ENCODE results near the gene APBB2. TPM values are rescaled to one million over a fixed set of nuclear protein-coding genes. Genes with fewer than 3 reads are reported as not detected.
"Not testable (repeated sequence)": the region's sequence is repeated elsewhere in the genome, so short reads cannot be mapped to it uniquely, and the experiment has no call there.

Gene APBB2
- total and polyA plus RNA-seq, 3 experiments from 2014 or later = 0.86 to 1.1 TPM; not detected in 1

DNA sequence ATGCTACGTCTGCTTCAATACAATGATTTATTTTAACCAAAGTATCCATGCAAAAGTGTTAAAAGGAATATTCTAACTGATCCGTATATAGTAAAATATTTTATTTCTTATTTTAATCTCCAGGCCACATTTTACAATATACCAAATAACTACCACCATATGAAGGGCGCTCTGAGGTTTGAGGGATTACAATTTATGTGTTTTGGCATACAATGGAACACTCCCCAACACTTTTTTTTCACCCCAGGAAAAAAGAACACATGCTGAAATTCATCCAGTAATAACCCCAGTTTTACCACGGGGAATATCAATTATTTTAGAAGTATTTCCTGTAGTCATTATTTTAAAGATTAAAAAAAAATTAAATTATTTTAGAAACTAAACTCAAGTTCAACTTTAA lies 65.4 kb downstream of the APBB2 start:
- no peak overlapping the region for H3K4me3 ChIP-seq (ENCODE audit: low read length)
- POLR2A ChIA-PET = no interaction called here
- H3K27me3 Mint-ChIP-seq = peaks cover 0 to 2% of the 10 kb centered on the region in 2 donors
- no peak for DNase-seq
- peaks cover 0 to 2% (median 0%) of the 10 kb centered on the region in 3 donors for H3K36me3 Mint-ChIP-seq
- no peak overlapping the region for H3K27ac Mint-ChIP-seq
- H3K27ac ChIP-seq (ENCODE audit: low read depth, low read length) = no peak overlapping the region
- no peaks in the 10 kb centered on the region for H3K36me3 ChIP-seq (ENCODE audit: insufficient read depth, low read length)
- no peaks in the 10 kb centered on the region for H3K27me3 ChIP-seq (ENCODE audit: insufficient read depth, low read length, poor library complexity, severe bottlenecking)
- no peaks in the 10 kb centered on the region for H3K4me1 ChIP-seq (ENCODE audit: insufficient read depth, low read length)
- H3K4me3 Mint-ChIP-seq = no peak overlapping the region
- H3K9me3 ChIP-seq (ENCODE audit: low read length) = no peaks in the 10 kb centered on the region
- CTCF ChIA-PET = no interaction called here
- no peaks in the 10 kb centered on the region for H3K4me1 Mint-ChIP-seq
- peaks cover 0 to 2% (median 0%) of the 10 kb centered on the region in 5 donors for H3K9me3 Mint-ChIP-seq

DNA sequence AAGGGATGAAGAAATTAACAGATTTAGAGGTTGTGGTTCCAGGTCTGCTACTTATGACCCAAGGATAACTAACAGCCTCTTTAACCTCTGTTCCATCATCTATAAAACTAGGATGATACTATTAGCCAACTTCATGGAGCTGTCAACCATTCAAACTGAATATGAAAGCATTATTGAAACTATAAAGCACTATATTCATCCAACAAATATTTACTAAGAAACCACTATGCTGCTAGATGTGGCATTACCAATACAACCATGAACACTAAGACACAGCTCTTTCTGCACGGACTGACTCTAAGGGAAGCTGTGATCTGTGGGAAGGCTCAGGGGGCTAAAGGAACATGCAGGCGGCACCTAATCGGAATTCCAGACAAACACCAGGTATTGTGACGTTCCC lies 66.0 kb downstream of the APBB2 start:
- no peak overlapping the region for H3K4me3 ChIP-seq (ENCODE audit: low read length)

DNA sequence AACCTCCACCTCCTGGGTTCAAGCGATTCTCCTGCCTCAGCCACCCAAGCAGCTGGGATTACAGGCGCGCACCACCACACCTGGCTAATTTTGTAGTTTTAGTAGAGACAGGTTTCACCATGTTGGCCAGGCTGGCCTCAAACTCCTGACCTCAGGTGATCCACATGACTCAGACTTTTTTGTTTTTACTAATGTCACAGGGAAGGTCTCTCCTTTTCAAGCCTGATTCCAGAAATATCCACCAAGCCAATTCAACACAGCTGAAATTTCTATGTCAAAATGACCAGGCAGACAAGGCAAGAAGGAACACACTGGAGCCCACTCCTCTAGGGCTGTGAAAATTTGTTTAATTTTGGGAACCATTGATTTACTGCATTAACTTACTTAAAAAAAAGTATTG lies 66.8 kb downstream of the APBB2 start:
- H3K27me3 ChIP-seq (ENCODE audit: insufficient read depth, low read length, poor library complexity, severe bottlenecking); H3K4me3 ChIP-seq (ENCODE audit: low read length); H3K4me3 Mint-ChIP-seq; H3K4me1 Mint-ChIP-seq; H3K36me3 ChIP-seq (ENCODE audit: insufficient read depth, low read length); H3K27ac Mint-ChIP-seq; H3K9me3 ChIP-seq (ENCODE audit: low read length); H3K27me3 Mint-ChIP-seq; H3K36me3 Mint-ChIP-seq; DNase-seq; H3K27ac ChIP-seq (ENCODE audit: low read depth, low read length); H3K9me3 Mint-ChIP-seq; POLR2A ChIA-PET; H3K4me1 ChIP-seq (ENCODE audit: insufficient read depth, low read length): not testable (repeated sequence)
- CTCF ChIA-PET = interaction anchor here (0.7 kb wide), 1 partner anchor 8 kb away, joined by 3 read pairs; no protein-coding TSS in a partner anchor

More for the DNA sequence above, 66.0 kb downstream of the APBB2 start:
- Histone ChIP-seq H3K27me3 (ENCODE audit: insufficient read depth, low read length, poor library complexity, severe bottlenecking) (no peaks in the 10 kb centered on the region), H3K9me3 (ENCODE audit: low read length) (no peaks in the 10 kb centered on the region), H3K27ac (ENCODE audit: low read depth, low read length) (no peak overlapping the region), H3K4me1 (ENCODE audit: insufficient read depth, low read length) (no peaks in the 10 kb centered on the region), H3K36me3 (ENCODE audit: insufficient read depth, low read length) (no peaks in the 10 kb centered on the region)
- no peak for DNase-seq
- ChIA-PET POLR2A (no interaction called here), CTCF (no interaction called here)
- Mint-ChIP-seq H3K27ac (no peak overlapping the region), H3K4me3 (no peak overlapping the region), H3K36me3 (peaks cover 0 to under 1% (median 0%) of the 10 kb centered on the region in 3 donors), H3K9me3 (peaks cover 0 to 2% (median 0%) of the 10 kb centered on the region in 5 donors), H3K27me3 (peaks cover 0 to 2% of the 10 kb centered on the region in 2 donors), H3K4me1 (no peaks in the 10 kb centered on the region)

DNA sequence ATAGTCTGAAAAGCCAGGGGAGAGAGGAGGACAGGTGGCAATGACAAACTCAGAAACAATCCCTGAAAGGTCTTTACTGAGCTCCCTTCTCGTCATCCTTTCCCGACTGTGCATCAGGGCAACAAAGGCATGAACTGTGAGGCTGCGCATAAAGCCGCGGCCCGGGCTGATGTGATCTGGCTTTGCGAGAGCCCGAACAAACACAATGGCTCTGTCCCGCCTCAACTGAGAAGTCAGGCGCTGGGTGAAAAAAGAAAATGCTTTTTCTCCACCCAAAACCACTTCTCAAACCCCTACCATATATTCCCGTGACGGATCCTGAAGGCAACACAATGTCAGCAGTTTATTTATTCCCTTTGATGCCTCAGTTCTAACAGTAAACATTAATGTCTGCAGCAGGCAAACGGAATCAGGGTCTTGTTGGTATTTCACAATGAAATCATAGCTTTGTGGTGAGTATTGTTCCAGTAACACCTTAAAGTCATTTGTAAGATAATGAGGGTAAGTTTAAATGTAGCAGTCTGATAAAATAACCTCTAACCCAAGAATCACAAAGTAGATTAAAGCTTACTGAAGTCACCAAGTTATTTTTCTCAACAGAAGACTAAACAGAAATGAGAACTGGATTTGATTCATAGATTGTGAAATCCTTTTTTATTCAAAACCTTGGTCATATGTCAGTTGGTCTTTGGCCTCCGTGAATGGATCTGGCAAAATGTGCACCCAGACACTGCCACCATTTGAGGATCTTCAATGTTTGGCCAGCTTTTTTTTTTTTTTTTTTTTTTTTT lies 67.4 kb downstream of the APBB2 start:
- no peaks in the 10 kb centered on the region for H3K4me1 Mint-ChIP-seq
- no peaks in the 10 kb centered on the region for H3K9me3 ChIP-seq (ENCODE audit: low read length)
- no peaks in the 10 kb centered on the region for H3K36me3 Mint-ChIP-seq
- no peak overlapping the region for H3K4me3 ChIP-seq (ENCODE audit: low read length)
- ChIA-PET CTCF (interaction anchor here (0.7 kb wide), 1 partner anchor 8 kb away, joined by 3 read pairs; no protein-coding TSS in a partner anchor), POLR2A (no interaction called here)
- H3K4me1 ChIP-seq (ENCODE audit: insufficient read depth, low read length) = no peaks in the 10 kb centered on the region
- H3K27me3 Mint-ChIP-seq = peaks cover 0 to 2% of the 10 kb centered on the region in 2 donors
- peaks cover 0 to 2% (median 0%) of the 10 kb centered on the region in 5 donors for H3K9me3 Mint-ChIP-seq
- no peak overlapping the region for H3K4me3 Mint-ChIP-seq
- H3K27me3 ChIP-seq (ENCODE audit: insufficient read depth, low read length, poor library complexity, severe bottlenecking) = no peaks in the 10 kb centered on the region
- H3K27ac Mint-ChIP-seq = no peak overlapping the region
- no peaks in the 10 kb centered on the region for H3K36me3 ChIP-seq (ENCODE audit: insufficient read depth, low read length)
- no peak for DNase-seq
- no peak overlapping the region for H3K27ac ChIP-seq (ENCODE audit: low read depth, low read length)

DNA sequence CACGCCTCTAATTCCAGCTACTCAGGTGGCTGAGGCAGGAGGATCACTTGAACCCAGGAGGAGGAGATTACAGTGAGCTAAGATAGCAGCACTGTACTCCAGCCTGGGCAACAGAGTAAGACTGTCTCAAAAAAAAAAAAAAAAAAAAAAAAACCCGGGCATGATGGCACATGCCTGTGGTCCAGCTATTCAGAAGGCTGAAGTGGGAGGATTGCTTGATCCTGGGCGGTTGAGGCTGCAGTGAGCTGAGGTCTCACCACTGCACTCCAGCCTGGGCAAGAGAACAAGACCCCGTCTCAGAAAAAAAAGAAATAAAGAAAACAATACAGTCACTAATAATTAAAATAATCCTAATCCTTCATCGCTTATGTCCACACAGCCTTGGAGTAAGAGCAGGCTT lies 68.1 kb downstream of the APBB2 start:
- CTCF ChIA-PET = no interaction called here
- H3K4me3 Mint-ChIP-seq = no peak overlapping the region
- Histone ChIP-seq H3K9me3 (ENCODE audit: low read length) (no peaks in the 10 kb centered on the region), H3K4me1 (ENCODE audit: insufficient read depth, low read length) (no peaks in the 10 kb centered on the region), H3K36me3 (ENCODE audit: insufficient read depth, low read length) (no peaks in the 10 kb centered on the region), H3K4me3 (ENCODE audit: low read length) (no peak overlapping the region), H3K27me3 (ENCODE audit: insufficient read depth, low read length, poor library complexity, severe bottlenecking) (no peaks in the 10 kb centered on the region), H3K27ac (ENCODE audit: low read depth, low read length) (no peak overlapping the region)
- no peak for DNase-seq
- no peaks in the 10 kb centered on the region for H3K36me3 Mint-ChIP-seq
- H3K9me3 Mint-ChIP-seq = no peaks in the 10 kb centered on the region
- H3K27me3 Mint-ChIP-seq = peaks cover 0 to 2% of the 10 kb centered on the region in 2 donors
- POLR2A ChIA-PET = no interaction called here
- no peak overlapping the region for H3K27ac Mint-ChIP-seq
- no peaks in the 10 kb centered on the region for H3K4me1 Mint-ChIP-seq

DNA sequence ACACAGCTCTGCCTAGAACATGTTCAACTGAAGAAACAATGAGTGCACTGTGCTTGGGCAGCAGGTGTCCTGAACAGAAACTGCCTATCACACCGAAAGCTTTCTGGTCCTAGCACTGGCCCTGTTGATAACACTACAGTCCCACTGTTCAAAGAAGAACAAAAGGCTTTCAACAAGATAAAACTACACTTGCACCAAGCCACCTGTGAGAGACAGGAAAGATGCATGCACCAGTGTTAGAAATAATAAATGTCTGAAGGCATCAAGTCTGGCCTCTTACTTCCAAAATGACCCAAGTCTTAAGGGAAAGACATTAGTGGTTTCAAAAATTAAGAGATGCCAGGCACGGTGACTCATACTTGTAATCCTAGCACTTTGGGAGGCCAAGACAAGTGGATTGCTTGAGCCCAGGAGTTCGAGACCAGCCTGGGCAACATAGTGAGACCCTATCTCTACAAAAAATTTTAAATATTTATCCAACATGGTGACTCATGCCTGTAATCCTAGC lies 68.7 kb downstream of the APBB2 start:
- no peak overlapping the region for H3K27ac Mint-ChIP-seq

DNA sequence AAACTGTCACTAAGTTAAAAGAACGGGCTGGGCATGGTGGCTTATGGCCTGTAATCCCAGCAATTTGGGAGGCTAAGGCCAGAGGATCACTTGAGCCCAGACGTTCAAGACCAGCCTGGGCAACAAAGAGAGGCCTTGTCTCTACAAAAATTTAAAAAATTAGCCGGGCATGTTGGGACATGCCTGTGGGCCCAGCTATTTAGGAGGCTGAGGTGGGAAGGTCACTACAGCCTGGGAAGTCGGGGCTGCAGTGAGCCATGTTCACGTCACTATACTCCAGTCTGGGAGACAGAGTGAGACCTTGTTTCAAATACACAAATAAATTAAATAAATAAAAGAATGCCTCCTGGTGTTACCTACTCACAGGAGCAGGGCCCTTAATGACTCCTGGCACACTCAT lies 69.5 kb downstream of the APBB2 start:
- ChIA-PET POLR2A (no interaction called here), CTCF (no interaction called here)
- Mint-ChIP-seq H3K36me3 (no peaks in the 10 kb centered on the region), H3K27me3 (peaks cover 0 to 2% of the 10 kb centered on the region in 2 donors), H3K27ac (no peak overlapping the region), H3K9me3 (no peaks in the 10 kb centered on the region), H3K4me1 (no peaks in the 10 kb centered on the region), H3K4me3 (no peak overlapping the region)
- no peaks in the 10 kb centered on the region for H3K9me3 ChIP-seq (ENCODE audit: low read length)
- no peaks in the 10 kb centered on the region for H3K4me1 ChIP-seq (ENCODE audit: insufficient read depth, low read length)
- H3K27me3 ChIP-seq (ENCODE audit: insufficient read depth, low read length, poor library complexity, severe bottlenecking) = no peaks in the 10 kb centered on the region
- no peak for DNase-seq
- no peaks in the 10 kb centered on the region for H3K36me3 ChIP-seq (ENCODE audit: insufficient read depth, low read length)
- no peak overlapping the region for H3K4me3 ChIP-seq (ENCODE audit: low read length)
- H3K27ac ChIP-seq (ENCODE audit: low read depth, low read length) = no peak overlapping the region

More for the DNA sequence above, 68.7 kb downstream of the APBB2 start:
- H3K4me1 ChIP-seq (ENCODE audit: insufficient read depth, low read length) = no peaks in the 10 kb centered on the region
- DNase-seq = no peak
- ChIA-PET POLR2A (no interaction called here), CTCF (no interaction called here)
- H3K9me3 ChIP-seq (ENCODE audit: low read length) = no peaks in the 10 kb centered on the region
- Mint-ChIP-seq H3K9me3 (no peaks in the 10 kb centered on the region), H3K4me3 (no peak overlapping the region), H3K27me3 (peaks cover 0 to 2% of the 10 kb centered on the region in 2 donors), H3K36me3 (no peaks in the 10 kb centered on the region), H3K4me1 (no peaks in the 10 kb centered on the region)
- no peaks in the 10 kb centered on the region for H3K36me3 ChIP-seq (ENCODE audit: insufficient read depth, low read length)
- H3K27me3 ChIP-seq (ENCODE audit: insufficient read depth, low read length, poor library complexity, severe bottlenecking) = no peaks in the 10 kb centered on the region
- H3K4me3 ChIP-seq (ENCODE audit: low read length) = no peak overlapping the region
- no peak overlapping the region for H3K27ac ChIP-seq (ENCODE audit: low read depth, low read length)

DNA sequence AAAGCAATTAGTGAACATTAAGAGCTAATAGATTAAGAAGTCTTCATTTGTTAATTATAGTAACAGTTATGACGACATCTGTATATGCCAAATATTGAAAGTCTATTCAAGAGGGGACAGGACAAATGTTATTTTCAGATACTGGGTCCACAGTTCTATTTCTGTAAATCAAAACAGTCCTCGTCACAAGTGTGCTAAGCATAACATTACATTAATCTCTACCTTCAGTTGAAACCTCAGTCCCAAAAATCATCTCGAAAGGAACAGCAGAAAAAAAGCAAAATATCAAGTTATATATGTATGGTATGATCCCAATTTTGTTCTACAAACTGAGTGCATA lies 70.3 kb downstream of the APBB2 start:
- no peak overlapping the region for H3K27ac Mint-ChIP-seq
- POLR2A ChIA-PET = no interaction called here
- CTCF ChIA-PET = no interaction called here

More for the DNA sequence above, 70.3 kb downstream of the APBB2 start:
- H3K9me3 Mint-ChIP-seq = no peaks in the 10 kb centered on the region
- Histone ChIP-seq H3K27me3 (ENCODE audit: insufficient read depth, low read length, poor library complexity, severe bottlenecking) (no peaks in the 10 kb centered on the region), H3K36me3 (ENCODE audit: insufficient read depth, low read length) (no peaks in the 10 kb centered on the region), H3K27ac (ENCODE audit: low read depth, low read length) (no peak overlapping the region), H3K4me3 (ENCODE audit: low read length) (no peak overlapping the region), H3K9me3 (ENCODE audit: low read length) (no peaks in the 10 kb centered on the region), H3K4me1 (ENCODE audit: insufficient read depth, low read length) (no peaks in the 10 kb centered on the region)
- no peaks in the 10 kb centered on the region for H3K4me1 Mint-ChIP-seq
- peaks cover 0 to 2% of the 10 kb centered on the region in 2 donors for H3K27me3 Mint-ChIP-seq
- DNase-seq = no peak
- no peaks in the 10 kb centered on the region for H3K36me3 Mint-ChIP-seq
- H3K4me3 Mint-ChIP-seq = no peak overlapping the region
